ENCODE results near the gene ZBTB42. TPM values are rescaled to one million over a fixed set of nuclear protein-coding genes. Genes with fewer than 3 reads are reported as not detected.

ZBTB42 gene
- total RNA-seq, 6 donors from 2014 or later: 13.9 to 24.8 (median 20.9) TPM

GRCh38 chr14:104753528-104754212 is 47.2 kb upstream of the ZBTB42 start:
- H3K4me1 ChIP-seq: peaks cover 14 to 31% (median 24%) of the 10 kb centered on the region in 4 donors
- ATAC-seq (ENCODE audit: low FRiP score in 2 of 2) (peak in 1 of 2 donors; percentile 2), DNase-seq (peak in 1 of 2 donors; percentile 87)
- H3K36me3 ChIP-seq: peaks cover 4 to 36% (median 29%) of the 10 kb centered on the region in 4 donors
- H3K27me3 ChIP-seq: no peaks in the 10 kb centered on the region
- H3K27ac ChIP-seq: peak overlapping the region; percentile 86 to 91 (median 90)
- TF ChIP-seq POLR2AphosphoS5 (IDR thresholded peaks at IDR 0.05): no peak
- TF ChIP-seq EP300 (IDR thresholded peaks at IDR 0.05): no peak
- no peaks in the 10 kb centered on the region for H3K9me3 ChIP-seq
- 3 to 5% methylated on average over 12 to 25 of the region's 30 CpGs for WGBS, 2 donors
- H3K4me3 ChIP-seq: peak overlapping the region; percentile 82 to 97 (median 90)

GRCh38 chr14:104754213-104754851 is 46.6 kb upstream of the ZBTB42 start:
- DNase-seq: no peak
- peaks cover 11 to 42% (median 35%) of the 10 kb centered on the region in 4 donors for H3K36me3 ChIP-seq
- H3K9me3 ChIP-seq: no peaks in the 10 kb centered on the region
- peaks cover 14 to 27% (median 23%) of the 10 kb centered on the region in 4 donors for H3K4me1 ChIP-seq
- ATAC-seq (ENCODE audit: low FRiP score in 2 of 2): no peak
- H3K27ac ChIP-seq: peak overlapping the region in 2 of 4 donors; percentile 86 to 91
- 50 to 66% methylated on average over 12 to 13 of the region's 13 CpGs for WGBS, 2 donors
- peak overlapping the region; percentile 82 to 97 (median 90) for H3K4me3 ChIP-seq
- no peaks in the 10 kb centered on the region for H3K27me3 ChIP-seq
- TF ChIP-seq CTCF (IDR thresholded peaks at IDR 0.05) (no peak), POLR2AphosphoS5 (IDR thresholded peaks at IDR 0.05) (no peak), POLR2A (IDR thresholded peaks at IDR 0.05) (no peak), EP300 (IDR thresholded peaks at IDR 0.05) (no peak)

GRCh38 chr14:104755621-104756020 is 45.3 kb upstream of the ZBTB42 start:
- H3K27me3 ChIP-seq: no peaks in the 10 kb centered on the region
- peaks cover 14 to 27% (median 23%) of the 10 kb centered on the region in 4 donors for H3K4me1 ChIP-seq
- DNase-seq: peak in 1 of 2 donors; percentile 50
- H3K9me3 ChIP-seq: no peaks in the 10 kb centered on the region
- 78 to 87% methylated on average over 4 to 11 of the region's 11 CpGs for WGBS, 2 donors
- H3K36me3 ChIP-seq: peaks cover 13 to 54% (median 48%) of the 10 kb centered on the region in 4 donors
- H3K4me3 ChIP-seq: no peak overlapping the region
- H3K27ac ChIP-seq: no peak overlapping the region
- ATAC-seq (ENCODE audit: low FRiP score in 2 of 2): no peak
- no peak for TF ChIP-seq CTCF (IDR thresholded peaks at IDR 0.05)
- TF ChIP-seq POLR2A (IDR thresholded peaks at IDR 0.05): no peak
- no peak for TF ChIP-seq POLR2AphosphoS5 (IDR thresholded peaks at IDR 0.05)
- TF ChIP-seq EP300 (IDR thresholded peaks at IDR 0.05): no peak

GRCh38 chr14:104756477-104757237 is 44.2 kb upstream of the ZBTB42 start:
- no peaks in the 10 kb centered on the region for H3K9me3 ChIP-seq
- no peak overlapping the region for H3K4me3 ChIP-seq
- TF ChIP-seq EP300 (IDR thresholded peaks at IDR 0.05) (no peak), POLR2AphosphoS5 (IDR thresholded peaks at IDR 0.05) (no peak), CTCF (IDR thresholded peaks at IDR 0.05) (no peak), POLR2A (IDR thresholded peaks at IDR 0.05) (no peak)
- no peak overlapping the region for H3K27ac ChIP-seq
- 78 to 87% methylated on average over 20 to 27 of the region's 27 CpGs for WGBS, 2 donors
- ATAC-seq (ENCODE audit: low FRiP score in 2 of 2) (no peak), DNase-seq (peak in 1 of 2 donors; percentile 78)
- peaks cover 13 to 64% (median 52%) of the 10 kb centered on the region in 4 donors for H3K36me3 ChIP-seq
- no peaks in the 10 kb centered on the region for H3K27me3 ChIP-seq
- peaks cover 14 to 26% (median 23%) of the 10 kb centered on the region in 4 donors for H3K4me1 ChIP-seq

GRCh38 chr14:104757238-104757585 is 43.7 kb upstream of the ZBTB42 start:
- TF ChIP-seq EP300 (IDR thresholded peaks at IDR 0.05) (no peak), CTCF (IDR thresholded peaks at IDR 0.05) (no peak), POLR2A (IDR thresholded peaks at IDR 0.05) (no peak), POLR2AphosphoS5 (IDR thresholded peaks at IDR 0.05) (no peak)
- no peaks in the 10 kb centered on the region for H3K27me3 ChIP-seq
- no peak overlapping the region for H3K27ac ChIP-seq
- H3K36me3 ChIP-seq: peaks cover 13 to 64% (median 52%) of the 10 kb centered on the region in 4 donors
- ATAC-seq (ENCODE audit: low FRiP score in 2 of 2) (no peak), DNase-seq (no peak)
- peaks cover 10 to 20% (median 17%) of the 10 kb centered on the region in 4 donors for H3K4me1 ChIP-seq
- H3K4me3 ChIP-seq: no peak overlapping the region
- 92 to 93% methylated on average over 9 to 10 of the region's 10 CpGs for WGBS, 2 donors
- no peaks in the 10 kb centered on the region for H3K9me3 ChIP-seq
